ENCODE data around the gene ZBTB20. TPM values are rescaled to one million over a fixed set of nuclear protein-coding genes. Genes with fewer than 3 reads are reported as not detected.

Gene ZBTB20
- total and polyA plus RNA-seq, 10 of the 15 experiments (the other 5 are each of a cell fraction or from before 2014, with no cell fraction given), result 0.20 to 5.5 (median 2.2) TPM

- no peaks in the 10 kb centered on the region for H3K79me2 ChIP-seq (ENCODE audit: control insufficient read depth, insufficient read depth, low read length)
- H3K9me3 ChIP-seq (replicated peaks; ENCODE audit: control insufficient read depth, insufficient read depth, low read length), result no peaks in the 10 kb centered on the region
- ChIA-PET CTCF (interaction anchor here (3.8 kb wide), 1 partner anchor 14 kb away, joined by 32 read pairs; no protein-coding TSS in a partner anchor), POLR2A (no interaction called here), SMC1A (ENCODE audit: uncharacterized antibody, unreplicated experiment) (interaction anchor here (1.0 to 4.3 kb wide), 5 partner anchors 7 to 23 kb away, joined by 3 to 33 read pairs (median 13); no protein-coding TSS in a partner anchor), RAD21 (ENCODE audit: unreplicated experiment) (interaction anchor here (1.0 kb wide), 1 partner anchor 15 kb away, joined by 3 read pairs; no protein-coding TSS in a partner anchor)
- no peak overlapping the region for H3K4me2 ChIP-seq (ENCODE audit: control insufficient read depth, insufficient read depth)
- H3K36me3 ChIP-seq (ENCODE audit: control insufficient read depth in 2 of 2, insufficient read depth in 2 of 2, low read length in 1 of 2), result no peaks in the 10 kb centered on the region
- H3K27ac ChIP-seq (ENCODE audit: control insufficient read depth, insufficient read depth), result no peak overlapping the region
- peaks cover 3% of the 10 kb centered on the region; the same call in 1 of the 2 replicates for H3K4me1 ChIP-seq (ENCODE audit: control insufficient read depth, insufficient read depth, low read length)
- 97% methylated on average over 3 of the region's 3 CpGs for WGBS (ENCODE audit: insufficient coverage, insufficient replicate concordance, low lambda C conversion rate, missing lambda C conversion rate)
- intact Hi-C loops (cut with micrococcal nuclease; ENCODE audit: unreplicated experiment), result no loop called here
- H3K9ac ChIP-seq (ENCODE audit: control insufficient read depth, insufficient read depth, low read length), result no peak overlapping the region
- H3K4me3 ChIP-seq, result no peak overlapping the region
- in situ Hi-C loops (cut with MboI), result no loop called here
- DNase-seq (ENCODE audit: low read depth, low spot score), result no peak
- TF ChIP-seq YBX1 (IDR thresholded peaks at IDR 0.05) (no peak), ELK1 (IDR thresholded peaks at IDR 0.05; ENCODE audit: low read depth, low read length) (no peak), RAD21 (IDR thresholded peaks at IDR 0.05; ENCODE audit: insufficient read depth, low read depth, low read length) (no peak), RUNX3 (IDR thresholded peaks at IDR 0.05; ENCODE audit: low read length) (no peak), PAX5 (IDR thresholded peaks at IDR 0.05; ENCODE audit: borderline replicate concordance, low read depth, low read length) (no peak), RFX5 (IDR thresholded peaks at IDR 0.05; ENCODE audit: low read depth, low read length) (no peak), ZNF622 (IDR thresholded peaks at IDR 0.05) (no peak), IKZF1 (conservative IDR thresholded peaks at IDR 0.05) (no peak), CBX3 (IDR thresholded peaks at IDR 0.05; ENCODE audit: borderline replicate concordance, low read depth) (no peak), CBX5 (IDR thresholded peaks at IDR 0.05; ENCODE audit: low read depth) (no peak), E4F1 (IDR thresholded peaks at IDR 0.05; ENCODE audit: borderline replicate concordance, partially characterized antibody) (no peak)
- TF ChIP-seq, protein P1, sequence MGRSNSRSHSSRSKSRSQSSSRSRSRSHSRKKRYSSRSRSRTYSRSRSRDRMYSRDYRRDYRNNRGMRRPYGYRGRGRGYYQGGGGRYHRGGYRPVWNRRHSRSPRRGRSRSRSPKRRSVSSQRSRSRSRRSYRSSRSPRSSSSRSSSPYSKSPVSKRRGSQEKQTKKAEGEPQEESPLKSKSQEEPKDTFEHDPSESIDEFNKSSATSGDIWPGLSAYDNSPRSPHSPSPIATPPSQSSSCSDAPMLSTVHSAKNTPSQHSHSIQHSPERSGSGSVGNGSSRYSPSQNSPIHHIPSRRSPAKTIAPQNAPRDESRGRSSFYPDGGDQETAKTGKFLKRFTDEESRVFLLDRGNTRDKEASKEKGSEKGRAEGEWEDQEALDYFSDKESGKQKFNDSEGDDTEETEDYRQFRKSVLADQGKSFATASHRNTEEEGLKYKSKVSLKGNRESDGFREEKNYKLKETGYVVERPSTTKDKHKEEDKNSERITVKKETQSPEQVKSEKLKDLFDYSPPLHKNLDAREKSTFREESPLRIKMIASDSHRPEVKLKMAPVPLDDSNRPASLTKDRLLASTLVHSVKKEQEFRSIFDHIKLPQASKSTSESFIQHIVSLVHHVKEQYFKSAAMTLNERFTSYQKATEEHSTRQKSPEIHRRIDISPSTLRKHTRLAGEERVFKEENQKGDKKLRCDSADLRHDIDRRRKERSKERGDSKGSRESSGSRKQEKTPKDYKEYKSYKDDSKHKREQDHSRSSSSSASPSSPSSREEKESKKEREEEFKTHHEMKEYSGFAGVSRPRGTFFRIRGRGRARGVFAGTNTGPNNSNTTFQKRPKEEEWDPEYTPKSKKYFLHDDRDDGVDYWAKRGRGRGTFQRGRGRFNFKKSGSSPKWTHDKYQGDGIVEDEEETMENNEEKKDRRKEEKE (IDR thresholded peaks at IDR 0.05), result no peak
- TF ChIP-seq, protein P2, sequence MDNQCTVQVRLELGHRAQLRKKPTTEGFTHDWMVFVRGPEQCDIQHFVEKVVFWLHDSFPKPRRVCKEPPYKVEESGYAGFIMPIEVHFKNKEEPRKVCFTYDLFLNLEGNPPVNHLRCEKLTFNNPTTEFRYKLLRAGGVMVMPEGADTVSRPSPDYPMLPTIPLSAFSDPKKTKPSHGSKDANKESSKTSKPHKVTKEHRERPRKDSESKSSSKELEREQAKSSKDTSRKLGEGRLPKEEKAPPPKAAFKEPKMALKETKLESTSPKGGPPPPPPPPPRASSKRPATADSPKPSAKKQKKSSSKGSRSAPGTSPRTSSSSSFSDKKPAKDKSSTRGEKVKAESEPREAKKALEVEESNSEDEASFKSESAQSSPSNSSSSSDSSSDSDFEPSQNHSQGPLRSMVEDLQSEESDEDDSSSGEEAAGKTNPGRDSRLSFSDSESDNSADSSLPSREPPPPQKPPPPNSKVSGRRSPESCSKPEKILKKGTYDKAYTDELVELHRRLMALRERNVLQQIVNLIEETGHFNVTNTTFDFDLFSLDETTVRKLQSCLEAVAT (IDR thresholded peaks at IDR 0.05), result no peak
- TF ChIP-seq, protein P3, sequence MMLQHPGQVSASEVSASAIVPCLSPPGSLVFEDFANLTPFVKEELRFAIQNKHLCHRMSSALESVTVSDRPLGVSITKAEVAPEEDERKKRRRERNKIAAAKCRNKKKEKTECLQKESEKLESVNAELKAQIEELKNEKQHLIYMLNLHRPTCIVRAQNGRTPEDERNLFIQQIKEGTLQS (IDR thresholded peaks at IDR 0.05; ENCODE audit: borderline replicate concordance, extremely low read depth, low read depth, low read length), result no peak
- H4K20me1 ChIP-seq (ENCODE audit: control insufficient read depth, insufficient read depth), result no peaks in the 10 kb centered on the region
- no TSS peak for BruUV-seq (replicated peaks)
- no peak overlapping the region for H2AFZ ChIP-seq (ENCODE audit: control insufficient read depth, low read depth, low read length)
- H3K27me3 ChIP-seq (replicated peaks in 1 of 2; ENCODE audit: control insufficient read depth in 2 of 2, insufficient read depth in 2 of 2, low read length in 1 of 2), result no peaks in the 10 kb centered on the region
- no peak for FAIRE-seq
- ATAC-seq, result no peak
Measured at GRCh38 chr3:114406286-114406685, 740.8 kb downstream of the ZBTB20 start.
